CD4-positive, alpha-beta T cell treated with Interleukin-17A for 4 hours (primary cell): Measurements from ENCODE around the gene UBD.
A peak's percentile ranks its signal among the peaks of the same experiment; 100 is the strongest.

Source experiments
- DNase-seq: peaks from one replicate; pipeline ENCODE4 v3.0.0-alpha.2; 2020; ENCODE audit warnings: mixed read lengths

Gene UBD

DNA sequence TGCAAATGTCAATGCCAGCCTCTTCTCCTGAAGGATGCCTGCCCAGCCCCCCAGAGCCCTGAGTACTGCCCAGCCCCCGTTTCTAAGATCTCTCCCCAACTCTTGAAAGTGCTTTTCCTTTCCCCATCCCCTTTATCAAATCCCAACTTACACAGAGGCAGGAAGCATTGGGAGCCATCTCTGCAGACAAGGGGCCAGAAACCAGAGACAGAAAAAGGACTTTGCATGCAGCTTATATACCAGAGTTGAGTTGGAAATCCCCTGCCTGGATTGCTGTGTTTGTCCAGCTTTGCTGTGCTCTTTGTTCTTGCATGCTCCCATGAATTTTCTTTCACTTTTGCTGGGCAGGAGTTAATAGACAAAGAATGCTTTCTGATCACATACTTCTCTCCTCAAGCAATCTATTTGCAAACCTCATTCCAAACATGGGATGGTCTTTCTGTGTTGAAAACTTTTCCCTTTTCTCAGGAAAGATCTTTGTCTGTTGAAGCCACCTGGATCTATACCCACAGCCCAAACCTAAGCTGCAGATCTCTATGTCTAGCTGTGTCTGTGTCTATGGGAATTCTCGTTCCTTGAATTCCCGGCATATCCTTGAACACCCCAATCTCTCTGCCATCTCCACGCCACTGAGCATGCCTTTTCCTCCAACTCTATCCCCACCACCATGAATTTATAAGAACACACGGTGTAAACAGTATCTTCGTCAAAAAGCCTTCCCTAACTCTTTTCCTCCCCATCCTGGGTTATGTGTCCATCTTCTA, at the start of gene UBD:
TSS of gene UBD (minus strand) at position 209 of the 764 bp plus-strand sequence. CDS start at position 178, 31 bp downstream.
- no peak for DNase-seq

DNA sequence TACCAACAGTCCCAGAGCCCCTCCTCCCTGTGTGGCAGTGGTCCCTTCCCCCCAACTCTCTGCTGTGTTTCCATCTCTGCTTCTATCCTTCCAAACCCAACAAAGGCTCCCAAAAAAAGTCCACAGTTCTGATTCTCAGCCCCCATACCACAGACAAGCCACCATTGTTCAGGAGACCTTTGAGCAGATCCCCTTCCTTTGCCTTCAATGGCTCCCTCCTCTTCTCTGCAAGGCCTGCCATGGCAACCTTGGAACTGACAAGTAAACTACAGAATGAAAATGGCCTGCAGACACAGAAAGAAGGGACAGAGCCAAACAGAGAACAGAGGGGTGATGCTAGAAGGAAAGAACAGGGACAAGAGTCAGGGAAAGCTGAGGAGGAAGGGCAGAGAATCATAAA, 48.6 kb upstream of the UBD start:
- no peak for DNase-seq

DNA sequence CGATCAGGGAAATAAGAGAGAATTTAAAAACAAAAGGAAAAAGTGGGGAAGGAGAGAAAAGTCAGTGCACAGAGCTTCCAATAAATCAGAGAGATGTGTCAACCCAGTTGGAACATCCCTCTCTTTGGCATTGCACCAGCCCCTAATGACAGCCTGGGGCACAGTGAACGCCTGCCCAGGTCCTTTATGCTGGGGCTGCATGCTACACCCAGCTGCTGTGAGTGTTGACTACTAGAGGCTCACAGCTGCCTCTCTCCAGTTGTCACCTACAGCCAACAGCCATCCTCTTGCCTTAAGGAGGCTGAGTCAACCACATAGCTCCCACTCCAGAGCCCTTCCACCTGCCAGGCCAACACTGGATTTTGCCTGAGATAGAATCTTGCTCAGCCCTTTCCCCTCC, 44.4 kb upstream of the UBD start:
- DNase-seq: no peak

DNA sequence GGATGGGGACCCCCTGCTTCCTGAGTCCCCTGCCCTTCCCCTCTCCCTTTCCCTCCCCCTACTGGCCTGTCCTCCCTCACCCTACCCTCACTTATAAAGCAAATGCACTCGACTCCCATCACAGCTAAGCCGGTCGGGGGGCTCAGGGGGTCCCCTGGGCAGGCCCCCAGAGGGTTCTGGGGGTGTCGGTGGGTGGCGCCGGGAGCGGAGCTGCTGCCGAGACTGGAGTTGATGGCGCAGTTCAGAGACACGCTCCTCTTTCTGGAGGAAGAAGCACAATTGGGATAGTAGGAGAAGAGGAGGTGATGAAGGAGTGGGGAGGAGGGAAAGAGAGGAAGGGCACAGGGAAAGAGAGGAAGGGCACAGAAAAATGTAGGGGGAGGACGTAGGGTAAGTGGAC, 43.9 kb upstream of the UBD start:
- no peak for DNase-seq

DNA sequence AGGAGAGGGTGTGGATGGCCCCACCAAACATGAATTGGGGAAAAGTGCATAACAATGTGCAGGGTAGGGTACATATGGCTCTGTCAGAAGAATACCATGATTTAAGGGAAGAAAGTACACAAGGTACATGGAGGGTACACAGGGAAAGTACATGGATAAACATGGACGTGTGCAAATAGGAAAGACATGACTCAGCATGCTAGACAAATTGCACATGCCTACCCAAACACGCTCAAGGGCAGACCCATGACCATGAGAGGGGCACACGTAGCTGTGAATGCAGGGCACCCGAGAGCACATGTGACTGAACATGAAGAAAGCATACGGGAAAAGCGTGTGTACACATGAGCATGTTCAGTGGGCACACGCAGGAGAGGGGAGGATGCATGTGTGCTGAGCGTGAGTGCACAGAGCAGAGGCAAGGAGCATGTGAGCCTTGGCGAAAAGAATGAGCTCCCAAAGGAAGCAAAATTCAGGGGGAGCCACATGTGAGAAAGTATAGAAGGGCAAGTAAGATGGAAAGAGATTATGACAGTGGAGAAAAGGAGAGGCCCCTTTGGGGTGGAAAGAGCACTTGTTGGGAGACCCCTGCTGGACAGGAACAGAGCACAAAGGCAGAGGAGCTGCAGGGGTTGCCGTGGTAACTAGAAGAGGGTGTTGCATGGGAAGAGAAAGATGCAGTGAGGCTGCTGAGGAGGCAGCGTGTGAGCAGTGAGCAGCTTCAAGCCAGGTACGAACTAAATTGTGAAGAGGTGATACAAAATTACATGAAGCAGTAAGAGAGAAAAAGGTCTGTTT, 43.2 kb upstream of the UBD start:
- DNase-seq: peak; percentile 6

DNA sequence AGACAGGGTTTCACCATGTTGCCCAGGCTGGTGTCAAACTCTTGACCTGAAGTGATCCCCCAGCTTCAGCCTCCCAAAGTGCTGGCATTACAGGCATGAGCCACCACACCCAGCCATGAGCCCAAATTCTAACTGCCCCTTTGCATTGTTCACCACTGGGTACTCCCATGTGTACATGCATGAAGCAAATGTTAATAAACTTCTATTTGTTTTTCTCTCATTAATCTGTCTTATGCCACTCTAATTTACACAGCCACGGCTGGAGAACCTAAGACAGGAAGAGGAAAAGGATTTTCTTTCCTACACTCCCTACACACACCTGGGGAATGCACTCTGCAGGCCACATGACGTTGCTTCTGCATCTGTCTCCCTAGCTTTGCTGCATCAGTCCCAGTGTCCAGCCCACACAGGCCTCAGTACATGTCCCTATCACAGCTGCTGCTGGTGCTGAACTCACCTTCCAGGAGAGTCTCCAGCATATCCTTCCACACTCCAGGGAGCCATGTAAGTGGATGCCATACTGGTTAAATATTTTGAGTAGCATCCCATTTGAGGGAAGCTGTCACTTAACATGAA, 38.7 kb upstream of the UBD start:
- no peak for DNase-seq

DNA sequence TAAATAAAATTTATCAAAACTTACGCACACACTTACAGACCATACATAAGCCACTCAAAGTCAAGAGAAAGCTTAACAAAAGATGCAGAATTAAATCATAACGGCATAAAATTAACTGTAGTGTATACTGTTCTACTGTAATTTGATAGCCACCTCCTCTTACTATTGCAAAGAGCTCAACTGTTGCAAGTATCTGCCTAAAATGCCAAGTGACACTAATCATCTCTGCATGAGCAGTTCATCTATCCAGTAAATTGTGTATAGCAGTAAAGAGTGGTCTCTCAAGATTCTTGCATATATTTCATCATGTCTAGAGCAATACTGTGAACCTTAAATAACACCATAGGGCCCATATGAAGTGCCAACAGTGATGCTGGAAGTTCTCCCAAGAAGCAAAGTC, 37.7 kb upstream of the UBD start:
- no peak for DNase-seq

DNA sequence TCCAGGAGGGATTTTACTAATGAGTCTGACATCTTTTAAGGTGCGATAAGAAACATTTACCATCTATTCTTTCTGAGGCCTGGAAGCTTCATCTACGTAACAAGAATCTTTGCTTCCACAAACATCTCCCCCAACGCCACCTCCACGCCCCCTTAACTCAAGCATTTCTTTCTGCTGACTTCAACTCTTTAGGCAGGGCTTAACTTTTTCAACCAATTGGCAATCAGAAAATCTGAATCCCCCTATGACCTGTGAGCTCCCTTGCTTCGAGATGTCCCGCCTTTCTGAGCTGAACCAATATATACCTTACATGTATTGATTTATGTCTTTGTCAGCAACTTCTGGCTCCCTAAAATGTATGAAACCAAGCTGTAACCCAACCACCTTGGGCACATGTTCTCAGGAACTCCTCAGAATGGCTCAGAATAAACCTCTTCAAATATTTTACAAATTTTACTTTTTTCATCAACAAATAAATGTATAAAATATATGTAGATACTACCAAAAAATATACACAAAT, 36.9 kb upstream of the UBD start:
- no peak for DNase-seq

DNA sequence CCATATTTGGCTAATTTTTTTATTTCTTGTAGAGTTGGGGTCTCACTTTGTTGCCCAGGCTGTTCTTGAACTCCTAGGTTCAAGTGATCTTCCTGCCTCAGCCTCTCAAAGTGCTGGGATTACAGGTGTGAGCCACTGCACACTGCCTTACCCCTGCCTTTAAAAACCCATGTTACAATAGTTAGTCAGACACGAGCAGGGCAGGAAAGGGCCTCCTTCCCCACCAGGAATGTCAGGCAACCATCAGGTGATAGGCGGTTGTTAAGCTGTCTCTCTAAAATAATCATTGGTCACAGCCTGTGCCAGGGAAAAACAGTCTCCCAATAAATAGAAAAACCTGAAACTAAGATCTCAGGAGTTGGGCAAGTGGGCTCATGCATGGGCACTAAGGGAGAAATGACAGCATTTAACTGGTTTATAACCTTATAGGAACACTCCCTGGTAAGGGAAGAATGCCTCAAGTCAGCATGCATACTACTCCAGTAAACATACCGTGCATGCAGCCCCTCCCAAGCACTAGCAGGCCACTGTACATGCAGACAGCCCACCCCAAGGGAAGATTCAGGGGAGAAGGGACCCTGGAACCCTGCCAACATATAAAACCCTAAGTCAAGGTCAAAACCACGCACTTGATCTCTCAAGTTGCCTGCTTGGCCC, 33.8 kb upstream of the UBD start:
- DNase-seq: no peak

DNA sequence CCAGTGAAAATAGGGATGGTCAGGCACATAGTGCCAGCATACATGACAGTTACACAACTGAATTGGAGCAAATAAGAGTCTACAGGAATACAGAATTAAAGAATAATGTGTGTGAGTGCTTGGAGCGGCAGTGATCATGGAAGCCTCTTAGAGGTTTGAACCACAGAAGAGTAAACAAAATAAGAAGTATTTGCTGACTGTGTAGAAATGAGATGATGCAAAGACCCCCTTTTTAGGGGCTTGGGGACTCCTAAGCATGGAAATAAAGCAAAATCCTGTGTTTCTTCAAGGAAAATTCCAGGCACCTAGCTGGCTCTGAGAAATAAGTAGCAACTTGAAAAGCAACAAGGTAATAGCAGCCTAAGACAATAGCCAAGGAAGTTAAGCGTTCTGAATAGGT, 32.1 kb upstream of the UBD start:
- no peak for DNase-seq

DNA sequence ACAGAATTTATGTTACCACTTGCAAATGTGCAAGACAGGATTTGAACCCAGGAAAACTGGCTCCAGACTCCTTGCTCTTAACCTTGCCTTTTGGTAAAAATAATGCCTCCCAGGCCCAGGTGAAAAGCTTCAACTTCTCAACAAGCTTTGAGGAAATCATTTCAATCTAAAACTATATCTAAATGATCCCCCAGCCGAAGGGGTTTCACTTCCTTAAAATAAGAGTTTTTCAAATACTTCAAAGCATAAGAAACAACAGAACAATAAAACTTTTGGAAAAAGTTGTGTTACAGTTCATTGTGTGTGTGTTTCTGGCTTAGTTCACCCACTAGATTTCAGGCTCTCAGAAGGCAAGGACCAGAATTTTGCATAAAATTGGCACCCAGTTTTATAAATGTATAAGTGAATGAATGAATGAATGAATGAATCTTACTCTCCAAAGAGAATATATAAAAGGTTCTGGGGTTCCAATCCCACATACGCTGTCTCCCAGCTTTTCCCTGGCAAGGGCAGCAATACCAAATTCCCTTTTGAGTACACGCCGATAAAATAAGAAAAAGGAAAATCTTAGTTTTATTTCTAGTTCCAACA, 30.8 kb upstream of the UBD start:
- no peak for DNase-seq

DNA sequence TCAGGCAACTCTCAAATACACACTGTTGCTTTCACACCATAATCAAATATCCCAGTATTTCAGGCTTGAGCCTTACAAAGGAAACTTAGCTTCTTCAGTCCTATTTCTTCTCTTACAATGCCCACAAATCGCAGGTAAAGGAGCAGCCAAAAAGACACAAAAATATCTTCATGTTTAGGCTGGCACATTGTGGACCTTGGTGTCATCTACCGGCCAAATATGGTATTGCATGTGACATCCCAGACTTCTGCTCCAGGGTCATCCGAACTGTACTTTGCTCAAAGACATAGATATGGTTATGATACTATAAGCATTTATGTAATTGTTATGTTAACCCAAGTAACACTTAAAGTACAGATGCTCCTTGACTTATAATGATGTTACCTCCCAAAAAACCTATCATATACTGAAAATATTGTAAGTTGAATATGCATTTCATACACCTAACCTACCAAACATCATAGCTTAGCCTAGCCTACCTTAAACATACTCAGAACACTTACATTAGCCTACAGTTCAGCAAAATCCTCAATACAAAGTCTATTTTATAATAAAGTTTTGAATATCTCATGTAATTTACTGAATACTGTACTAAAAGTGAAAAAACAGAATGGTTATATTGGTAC, 30.0 kb upstream of the UBD start:
- DNase-seq: peak; percentile 55

DNA sequence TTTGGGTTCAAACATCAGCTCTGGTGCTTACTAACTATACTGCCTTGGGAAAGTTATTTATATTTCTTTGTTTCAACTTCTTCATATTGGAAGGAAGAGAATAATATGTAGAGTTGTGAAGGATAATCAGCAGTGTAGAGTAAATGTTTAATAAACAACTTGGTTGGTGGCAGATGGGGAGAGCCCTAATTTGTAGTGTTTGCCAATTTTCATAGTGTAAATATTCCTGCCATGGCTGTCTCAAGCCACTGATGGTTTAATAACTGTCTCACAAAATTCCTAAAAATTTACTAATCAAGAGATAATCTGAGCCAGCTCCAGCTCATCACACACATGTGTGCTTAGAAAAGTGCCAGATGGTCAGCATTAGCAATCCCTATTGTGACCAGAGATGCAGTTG, 25.3 kb upstream of the UBD start, which contains the start of gene OR2H2:
TSS of gene OR2H2 (plus strand) at position 301 of the 400 bp plus-strand sequence. CDS start 2,824 bp downstream, outside the sequence.
- no peak for DNase-seq

DNA sequence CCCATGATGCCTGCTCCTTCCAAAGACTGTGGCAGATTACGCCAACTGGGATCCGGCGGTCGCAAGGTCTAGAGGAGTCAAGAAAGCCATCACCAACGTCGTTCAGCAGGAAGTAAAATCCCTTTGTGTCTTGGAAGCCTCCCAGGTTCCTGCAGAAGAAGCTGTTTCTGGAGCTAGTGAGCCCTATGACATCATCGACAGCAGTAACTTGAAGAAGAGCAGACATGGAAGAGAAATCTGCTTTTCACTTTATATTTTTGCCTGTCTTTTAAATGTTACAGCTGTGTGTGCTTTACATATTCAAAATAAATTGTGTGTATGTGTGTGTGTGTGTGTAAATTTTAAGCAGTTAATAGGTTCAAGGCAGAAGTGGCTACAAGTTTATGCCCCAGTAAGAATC, 18.0 kb upstream of the UBD start:
- DNase-seq: no peak

DNA sequence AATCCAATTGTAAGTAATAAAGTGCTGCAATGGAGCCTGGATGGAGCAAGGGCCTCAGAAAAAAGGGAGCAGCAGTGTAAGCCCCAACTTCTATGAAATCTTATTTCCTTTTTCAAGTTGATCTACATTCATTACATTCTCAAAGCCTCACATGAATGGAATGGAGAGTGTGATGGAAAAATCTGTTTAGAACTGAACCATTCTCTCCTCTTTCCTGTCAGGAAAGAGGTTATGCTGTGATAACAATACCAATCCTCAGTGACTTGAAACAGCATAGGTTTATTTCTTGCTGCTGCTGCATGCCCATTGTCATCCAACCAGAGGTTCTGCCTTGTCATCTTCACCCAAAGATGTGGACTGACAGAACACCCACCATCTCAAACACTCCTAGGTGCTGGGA, 16.5 kb upstream of the UBD start:
- DNase-seq: no peak

DNA sequence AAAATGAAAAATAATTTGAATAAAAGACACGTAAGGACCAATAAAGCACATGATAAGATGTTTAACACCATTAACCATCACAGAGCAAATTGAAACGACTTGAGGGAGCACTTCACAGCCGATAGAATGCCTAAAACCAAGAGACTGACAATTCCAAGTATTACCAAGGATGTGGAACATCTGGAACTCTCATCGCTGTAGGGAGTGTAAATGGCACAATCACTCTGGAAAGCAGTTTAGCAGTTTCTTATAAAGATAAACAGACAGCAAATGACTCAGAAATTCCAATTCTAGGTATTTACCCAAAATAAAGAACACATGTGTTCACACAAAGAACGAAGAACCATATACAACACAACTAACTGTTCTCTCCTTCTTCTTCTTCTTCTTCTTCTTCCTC, 8.5 kb upstream of the UBD start:
- DNase-seq: no peak

DNA sequence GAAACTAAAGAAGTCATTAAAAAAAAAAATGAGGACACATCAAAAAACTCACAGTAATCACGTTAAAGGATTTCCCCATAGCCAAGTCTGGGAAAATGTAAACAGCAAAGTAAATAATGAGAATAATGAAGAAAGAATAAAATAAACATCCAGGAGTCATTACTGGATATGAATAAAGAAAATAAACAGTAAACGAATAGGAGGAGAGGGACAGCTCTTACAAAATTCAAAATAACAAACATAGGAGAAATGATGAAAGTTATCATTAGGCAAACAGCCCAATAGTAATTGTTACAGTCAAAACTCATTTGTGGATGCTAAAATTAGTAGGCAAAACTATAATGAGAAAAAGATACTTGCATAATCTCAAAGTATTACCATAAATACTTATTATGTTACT, 8.0 kb upstream of the UBD start:
- DNase-seq: no peak

DNA sequence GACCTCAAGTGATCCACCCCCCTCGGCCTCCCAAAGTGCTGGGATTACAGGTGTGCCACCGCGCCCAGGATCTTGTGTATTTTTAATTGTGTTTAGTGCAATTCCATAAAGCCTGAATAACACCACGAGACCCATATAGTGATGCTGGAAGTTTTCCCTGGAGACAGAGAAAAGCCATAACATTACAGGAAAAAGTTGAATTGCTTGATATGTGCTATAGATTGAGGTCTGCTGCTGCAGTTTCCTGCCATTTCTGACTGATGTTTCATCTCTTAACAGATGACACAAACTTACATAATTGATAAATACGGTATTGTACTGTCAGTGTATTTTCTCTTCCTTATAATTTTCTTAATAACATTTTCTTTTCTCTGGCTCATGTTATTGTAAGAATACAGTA, 7.3 kb upstream of the UBD start:
- no peak for DNase-seq

DNA sequence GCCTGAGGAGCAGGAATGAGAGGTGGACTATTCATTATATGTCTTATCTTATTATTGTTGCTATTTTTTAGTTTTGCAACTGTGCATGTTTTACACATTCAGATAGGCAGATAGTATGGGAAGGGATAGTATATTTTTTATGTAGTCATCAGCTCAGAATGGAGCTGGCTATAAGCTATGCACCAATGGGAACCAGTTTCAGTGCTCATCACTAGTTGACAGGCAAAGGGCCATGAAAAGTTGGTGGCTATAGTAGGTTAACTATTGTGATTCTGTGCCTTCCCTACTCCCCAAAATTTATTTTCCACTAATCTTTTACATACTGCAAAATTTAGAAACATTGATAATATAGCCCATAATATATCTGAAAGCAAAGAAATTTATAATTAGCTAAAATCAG, 5.3 kb upstream of the UBD start:
- no peak for DNase-seq

DNA sequence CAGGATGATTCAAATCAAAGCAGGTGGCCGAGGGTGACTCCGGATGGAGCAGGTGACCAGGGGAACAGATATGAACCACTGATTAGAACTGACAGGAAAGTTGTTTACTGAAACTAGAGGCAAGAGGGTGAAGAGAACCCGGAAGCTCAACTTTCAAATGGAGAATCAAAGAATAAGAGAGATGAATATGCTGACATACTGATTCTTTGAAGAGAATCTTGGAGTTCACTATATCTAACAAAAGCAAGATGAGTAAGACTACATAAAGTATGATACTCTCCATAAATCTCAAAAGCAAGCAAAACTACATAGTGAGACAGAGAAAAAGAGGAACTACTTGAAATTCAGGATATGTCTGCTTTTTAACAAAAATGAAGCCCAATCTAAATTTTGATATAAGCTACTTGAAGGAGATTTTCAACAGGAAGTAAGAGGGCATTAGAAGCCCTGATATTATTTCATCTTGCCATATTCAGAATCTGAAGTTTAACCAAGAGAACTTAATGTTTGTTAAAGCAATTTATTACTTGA, 4.0 kb upstream of the UBD start:
- DNase-seq: no peak

DNA sequence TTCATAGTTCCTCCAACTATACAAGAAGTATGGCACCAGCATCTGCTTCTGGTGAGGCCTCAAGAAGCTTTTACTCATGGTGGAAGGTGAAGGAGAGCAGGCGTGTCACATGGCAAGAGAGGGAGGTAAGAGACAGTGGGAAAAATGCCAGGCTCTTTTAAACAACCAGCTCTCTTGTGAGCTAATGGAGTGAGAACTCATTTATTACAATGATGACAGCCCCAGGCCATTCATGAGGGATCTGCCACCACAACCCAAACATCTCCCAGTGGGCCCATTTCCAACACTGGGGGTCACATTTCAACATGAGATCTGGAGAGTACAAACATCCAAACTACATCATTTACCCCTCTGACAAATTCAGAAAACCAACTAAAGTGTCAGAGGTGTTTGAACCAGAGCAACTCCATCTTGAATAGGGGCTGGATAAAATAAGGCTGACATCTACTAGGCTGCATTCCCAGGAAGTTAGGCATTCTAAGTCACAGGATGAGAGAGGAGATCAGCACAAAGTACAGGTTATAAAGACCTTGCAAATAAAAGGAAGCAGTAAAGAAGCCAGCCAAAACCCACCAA, 2.2 kb upstream of the UBD start:
- no peak for DNase-seq

DNA sequence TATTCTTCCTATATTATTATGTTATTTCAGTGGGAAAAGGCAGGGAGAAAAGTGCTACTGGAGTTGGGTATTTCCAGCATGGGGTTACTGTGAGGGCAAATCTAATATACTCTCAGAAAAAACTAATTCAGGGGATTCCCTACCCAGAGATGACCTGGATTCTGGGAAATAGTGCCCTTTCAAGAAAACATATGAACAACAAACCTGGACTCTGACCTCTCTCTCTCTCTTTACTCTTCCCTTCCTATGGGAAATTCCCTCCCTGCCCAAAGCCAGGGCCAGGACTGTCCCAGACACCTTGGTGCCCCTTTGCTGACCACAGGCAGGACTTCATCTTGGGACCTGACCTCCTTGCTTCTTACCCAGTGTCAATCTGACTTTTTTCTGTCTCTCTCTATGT, 1.6 kb upstream of the UBD start:
- no peak for DNase-seq
